ENCODE data around the gene GOLGA6A.
A peak's percentile ranks its signal among the peaks of the same experiment; 100 is the strongest.

- no peak for TF ChIP-seq ZNF121 (CRISPR knock-in tag; IDR thresholded peaks at IDR 0.05)
- TF ChIP-seq NR3C1 (CRISPR knock-in tag; conservative IDR thresholded peaks at IDR 0.05; ENCODE audit: low read depth), result no peak
- TF ChIP-seq TCF7 (CRISPR knock-in tag; IDR thresholded peaks at IDR 0.05; ENCODE audit: low read depth), result no peak
- no peak for TF ChIP-seq ZNF232 (CRISPR knock-in tag; IDR thresholded peaks at IDR 0.05)
- TF ChIP-seq, protein P1, sequence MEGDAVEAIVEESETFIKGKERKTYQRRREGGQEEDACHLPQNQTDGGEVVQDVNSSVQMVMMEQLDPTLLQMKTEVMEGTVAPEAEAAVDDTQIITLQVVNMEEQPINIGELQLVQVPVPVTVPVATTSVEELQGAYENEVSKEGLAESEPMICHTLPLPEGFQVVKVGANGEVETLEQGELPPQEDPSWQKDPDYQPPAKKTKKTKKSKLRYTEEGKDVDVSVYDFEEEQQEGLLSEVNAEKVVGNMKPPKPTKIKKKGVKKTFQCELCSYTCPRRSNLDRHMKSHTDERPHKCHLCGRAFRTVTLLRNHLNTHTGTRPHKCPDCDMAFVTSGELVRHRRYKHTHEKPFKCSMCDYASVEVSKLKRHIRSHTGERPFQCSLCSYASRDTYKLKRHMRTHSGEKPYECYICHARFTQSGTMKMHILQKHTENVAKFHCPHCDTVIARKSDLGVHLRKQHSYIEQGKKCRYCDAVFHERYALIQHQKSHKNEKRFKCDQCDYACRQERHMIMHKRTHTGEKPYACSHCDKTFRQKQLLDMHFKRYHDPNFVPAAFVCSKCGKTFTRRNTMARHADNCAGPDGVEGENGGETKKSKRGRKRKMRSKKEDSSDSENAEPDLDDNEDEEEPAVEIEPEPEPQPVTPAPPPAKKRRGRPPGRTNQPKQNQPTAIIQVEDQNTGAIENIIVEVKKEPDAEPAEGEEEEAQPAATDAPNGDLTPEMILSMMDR (IDR thresholded peaks at IDR 0.05), result no peak
- no peak for TF ChIP-seq JUN (CRISPR knock-in tag; IDR thresholded peaks at IDR 0.05)
- TF ChIP-seq, protein P2, sequence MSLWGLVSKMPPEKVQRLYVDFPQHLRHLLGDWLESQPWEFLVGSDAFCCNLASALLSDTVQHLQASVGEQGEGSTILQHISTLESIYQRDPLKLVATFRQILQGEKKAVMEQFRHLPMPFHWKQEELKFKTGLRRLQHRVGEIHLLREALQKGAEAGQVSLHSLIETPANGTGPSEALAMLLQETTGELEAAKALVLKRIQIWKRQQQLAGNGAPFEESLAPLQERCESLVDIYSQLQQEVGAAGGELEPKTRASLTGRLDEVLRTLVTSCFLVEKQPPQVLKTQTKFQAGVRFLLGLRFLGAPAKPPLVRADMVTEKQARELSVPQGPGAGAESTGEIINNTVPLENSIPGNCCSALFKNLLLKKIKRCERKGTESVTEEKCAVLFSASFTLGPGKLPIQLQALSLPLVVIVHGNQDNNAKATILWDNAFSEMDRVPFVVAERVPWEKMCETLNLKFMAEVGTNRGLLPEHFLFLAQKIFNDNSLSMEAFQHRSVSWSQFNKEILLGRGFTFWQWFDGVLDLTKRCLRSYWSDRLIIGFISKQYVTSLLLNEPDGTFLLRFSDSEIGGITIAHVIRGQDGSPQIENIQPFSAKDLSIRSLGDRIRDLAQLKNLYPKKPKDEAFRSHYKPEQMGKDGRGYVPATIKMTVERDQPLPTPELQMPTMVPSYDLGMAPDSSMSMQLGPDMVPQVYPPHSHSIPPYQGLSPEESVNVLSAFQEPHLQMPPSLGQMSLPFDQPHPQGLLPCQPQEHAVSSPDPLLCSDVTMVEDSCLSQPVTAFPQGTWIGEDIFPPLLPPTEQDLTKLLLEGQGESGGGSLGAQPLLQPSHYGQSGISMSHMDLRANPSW (CRISPR knock-in tag; conservative IDR thresholded peaks at IDR 0.05; ENCODE audit: low read depth), result no peak
- TF ChIP-seq FOXJ3 (CRISPR knock-in tag; IDR thresholded peaks at IDR 0.05; ENCODE audit: borderline replicate concordance), result no peak
- TF ChIP-seq GTF2I (CRISPR knock-in tag; conservative IDR thresholded peaks at IDR 0.05), result no peak
- TF ChIP-seq, protein P3, sequence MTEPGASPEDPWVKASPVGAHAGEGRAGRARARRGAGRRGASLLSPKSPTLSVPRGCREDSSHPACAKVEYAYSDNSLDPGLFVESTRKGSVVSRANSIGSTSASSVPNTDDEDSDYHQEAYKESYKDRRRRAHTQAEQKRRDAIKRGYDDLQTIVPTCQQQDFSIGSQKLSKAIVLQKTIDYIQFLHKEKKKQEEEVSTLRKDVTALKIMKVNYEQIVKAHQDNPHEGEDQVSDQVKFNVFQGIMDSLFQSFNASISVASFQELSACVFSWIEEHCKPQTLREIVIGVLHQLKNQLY (CRISPR knock-in tag; IDR thresholded peaks at IDR 0.05), result no peak
- peak; percentile 61; the same call in 1 of the 2 replicates for TF ChIP-seq MAX (CRISPR knock-in tag; IDR thresholded peaks at IDR 0.05)
- TF ChIP-seq CREB1 (CRISPR knock-in tag; IDR thresholded peaks at IDR 0.05), result no peak
- no peak for TF ChIP-seq ZBTB21 (CRISPR knock-in tag; IDR thresholded peaks at IDR 0.05; ENCODE audit: borderline replicate concordance)
- no peak for TF ChIP-seq ESRRA (CRISPR knock-in tag; IDR thresholded peaks at IDR 0.05; ENCODE audit: borderline replicate concordance)
Observed at GRCh38 chr15:74129586-74130154, 47.3 kb upstream of the GOLGA6A start.
